Activated naive CD4-positive, alpha-beta T cell treated with anti-CD3 and anti-CD28 coated beads, Interleukin-2, amount 10 ng/mL, durations not matched to agents 7 days and 5 days (primary cell): ENCODE measurements around the gene GPC6.

ENCODE experiments used
- CTCF ChIA-PET: fragments of 350-600 bp; sonication (Branson Sonifier 250); formaldehyde crosslinking; loops from one replicate; lab custom pipeline; 2021; ENCODE audit warnings: antibody characterized with exemption; lab: Charles Lee
- DNase-seq: peaks from one replicate; pipeline ENCODE4 v3.0.0-alpha.2; 2020
- H3K27ac Mint-ChIP-seq: one replicate; pipeline ENCODE4 v1.8.0; 2021; ENCODE audit warnings: mild to moderate bottlenecking, moderate library complexity, mixed read lengths
- H3K27me3 Mint-ChIP-seq: one replicate; pipeline ENCODE4 v1.8.0; 2021; ENCODE audit warnings: mild to moderate bottlenecking, mixed read lengths
- H3K36me3 Mint-ChIP-seq: one replicate; pipeline ENCODE4 v1.8.0; 2021; ENCODE audit warnings: mixed read lengths
- H3K4me1 Mint-ChIP-seq: one replicate; pipeline ENCODE4 v1.8.0; 2021; ENCODE audit warnings: mixed read lengths
- H3K4me3 Mint-ChIP-seq: one replicate; pipeline ENCODE4 v1.8.0; 2021; ENCODE audit warnings: mild to moderate bottlenecking, moderate library complexity, mixed read lengths
- H3K9me3 Mint-ChIP-seq: one replicate; pipeline ENCODE4 v1.8.0; 2021; ENCODE audit warnings: mixed read lengths

The GPC6 gene

DNA sequence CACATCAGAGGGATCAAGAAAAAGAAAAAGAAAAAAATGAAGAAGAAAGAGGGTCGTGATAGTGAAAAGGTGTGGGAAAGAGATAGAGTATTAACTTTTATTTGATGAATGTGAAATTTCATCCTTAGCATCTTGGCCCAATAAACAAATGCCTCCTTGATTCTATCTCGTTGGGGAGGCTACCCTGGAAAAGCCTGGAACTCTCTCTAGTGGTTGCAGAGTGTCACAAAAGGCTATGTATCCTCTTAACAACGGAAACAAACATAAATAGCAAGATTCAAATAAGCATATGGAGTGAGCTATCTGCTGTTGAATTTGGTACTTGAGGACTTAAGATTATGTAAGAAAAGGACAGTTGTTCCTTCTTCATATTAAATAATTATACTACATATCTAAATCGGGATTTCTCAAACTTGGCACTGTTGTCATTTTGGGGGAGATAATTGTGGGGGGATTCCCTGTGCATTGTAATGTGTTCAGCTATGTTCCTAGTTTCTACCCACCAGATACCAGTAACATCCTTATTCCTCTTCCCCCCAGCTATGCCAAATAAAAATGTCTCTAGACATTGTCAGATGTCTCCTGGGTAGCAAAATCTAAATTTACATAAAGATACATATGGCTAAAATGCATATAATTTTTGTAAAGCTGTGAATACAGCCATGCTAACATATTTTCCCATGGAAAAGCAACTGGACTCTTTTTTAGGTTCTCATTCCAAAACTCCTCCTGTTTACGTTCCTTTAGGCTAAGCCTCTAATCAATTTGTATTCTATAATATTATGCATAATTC is 695.7 kb downstream of the GPC6 start:
- Mint-ChIP-seq H3K9me3 (no peaks in the 10 kb centered on the region), H3K27ac (no peak overlapping the region), H3K36me3 (no peaks in the 10 kb centered on the region), H3K4me3 (no peak overlapping the region), H3K4me1 (no peaks in the 10 kb centered on the region), H3K27me3 (no peaks in the 10 kb centered on the region)
- CTCF ChIA-PET, result no interaction called here
- DNase-seq, result no peak

- Mint-ChIP-seq H3K4me3 (no peak overlapping the region), H3K4me1 (no peaks in the 10 kb centered on the region), H3K36me3 (no peaks in the 10 kb centered on the region), H3K27ac (no peak overlapping the region), H3K9me3 (no peaks in the 10 kb centered on the region), H3K27me3 (no peaks in the 10 kb centered on the region)
- DNase-seq, result no peak
- CTCF ChIA-PET, result no interaction called here
Observed at GRCh38 chr13:93925990-93926389, 699.4 kb downstream of the GPC6 start.

DNA sequence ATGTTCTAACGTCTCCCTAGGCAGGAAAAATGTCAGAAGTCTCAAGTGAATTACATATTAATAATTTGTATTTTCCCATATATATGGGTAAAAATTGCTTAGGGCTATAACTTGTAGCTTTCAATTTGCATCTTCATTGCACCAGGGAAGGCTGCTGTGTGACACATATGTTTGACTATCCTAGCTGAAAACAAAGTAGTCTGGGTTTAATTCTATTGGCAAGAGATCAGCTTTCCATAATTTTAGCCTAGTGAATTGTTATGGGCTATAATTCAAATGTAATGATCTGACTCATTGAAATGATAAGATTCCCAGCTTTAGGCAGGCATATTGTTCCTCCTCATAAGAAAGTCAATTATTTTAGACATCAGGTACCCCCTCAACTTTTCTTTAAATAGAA is 699.8 kb downstream of the GPC6 start:
- Mint-ChIP-seq H3K9me3 (no peaks in the 10 kb centered on the region), H3K27ac (no peak overlapping the region), H3K4me3 (no peak overlapping the region), H3K36me3 (no peaks in the 10 kb centered on the region), H3K4me1 (no peaks in the 10 kb centered on the region), H3K27me3 (no peaks in the 10 kb centered on the region)
- CTCF ChIA-PET, result no interaction called here
- DNase-seq, result no peak

GRCh38 chr13:93927431-93927830 is 700.8 kb downstream of the GPC6 start:
- H3K9me3 Mint-ChIP-seq, result no peaks in the 10 kb centered on the region
- H3K27ac Mint-ChIP-seq, result no peak overlapping the region
- no peak for DNase-seq
- no peaks in the 10 kb centered on the region for H3K4me1 Mint-ChIP-seq
- CTCF ChIA-PET, result no interaction called here
- H3K4me3 Mint-ChIP-seq, result no peak overlapping the region
- H3K27me3 Mint-ChIP-seq, result no peaks in the 10 kb centered on the region
- no peaks in the 10 kb centered on the region for H3K36me3 Mint-ChIP-seq

DNA sequence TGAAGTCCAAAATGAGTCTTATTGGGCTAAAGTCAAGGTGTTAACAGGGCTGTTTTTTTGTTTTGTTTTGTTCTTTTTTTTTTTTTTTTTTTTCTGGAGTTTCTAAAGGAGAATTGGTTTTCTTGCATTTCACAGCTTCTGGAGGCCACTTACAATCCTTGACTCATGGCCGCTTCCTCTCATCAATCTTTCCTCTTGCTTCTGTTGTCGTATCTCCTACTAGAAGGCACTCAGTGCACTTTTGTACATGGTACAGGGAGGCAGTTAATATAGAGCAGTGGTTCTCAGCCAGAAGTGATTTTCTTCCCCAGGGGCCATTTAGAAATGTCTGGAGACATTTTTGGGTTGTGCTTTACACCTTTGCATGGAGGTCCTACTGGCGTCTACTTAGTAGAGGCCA is 706.3 kb downstream of the GPC6 start:
- DNase-seq, result no peak
- Mint-ChIP-seq H3K36me3 (no peaks in the 10 kb centered on the region), H3K27ac (no peak overlapping the region), H3K27me3 (no peaks in the 10 kb centered on the region), H3K9me3 (no peaks in the 10 kb centered on the region), H3K4me3 (no peak overlapping the region), H3K4me1 (no peaks in the 10 kb centered on the region)
- CTCF ChIA-PET, result interaction anchor here (0.6 kb wide), 1 partner anchor 192 kb away, joined by 3 read pairs; no protein-coding TSS in a partner anchor

DNA sequence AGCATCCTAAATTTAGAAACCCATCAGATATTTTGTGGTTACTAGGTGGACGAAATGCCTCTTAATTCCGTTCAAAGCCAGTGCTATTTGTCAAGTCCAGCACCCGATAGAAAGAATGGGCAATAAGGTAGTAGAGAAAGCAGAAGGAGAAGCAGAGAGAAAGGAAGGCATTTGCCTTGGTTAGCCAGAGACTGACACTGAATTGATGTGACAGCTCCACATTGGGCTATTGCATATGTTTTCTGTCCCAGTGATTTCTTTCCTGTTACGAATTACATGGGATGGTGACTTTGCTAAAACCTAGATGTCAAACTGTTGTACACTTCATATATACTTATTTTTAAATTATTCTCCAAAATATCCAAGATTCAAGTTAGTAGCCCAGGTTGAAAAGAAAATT is 710.3 kb downstream of the GPC6 start:
- DNase-seq, result no peak
- Mint-ChIP-seq H3K4me1 (no peaks in the 10 kb centered on the region), H3K4me3 (no peak overlapping the region), H3K9me3 (no peaks in the 10 kb centered on the region), H3K36me3 (no peaks in the 10 kb centered on the region), H3K27me3 (no peaks in the 10 kb centered on the region), H3K27ac (no peak overlapping the region)
- CTCF ChIA-PET, result no interaction called here

GRCh38 chr13:93941444-93941843 is 714.8 kb downstream of the GPC6 start:
- no peaks in the 10 kb centered on the region for H3K4me1 Mint-ChIP-seq
- no peaks in the 10 kb centered on the region for H3K36me3 Mint-ChIP-seq
- CTCF ChIA-PET, result no interaction called here
- no peak overlapping the region for H3K27ac Mint-ChIP-seq
- H3K27me3 Mint-ChIP-seq, result no peaks in the 10 kb centered on the region
- no peaks in the 10 kb centered on the region for H3K9me3 Mint-ChIP-seq
- H3K4me3 Mint-ChIP-seq, result no peak overlapping the region
- DNase-seq, result no peak

- Mint-ChIP-seq H3K9me3 (no peaks in the 10 kb centered on the region), H3K4me3 (no peak overlapping the region), H3K27me3 (no peaks in the 10 kb centered on the region), H3K36me3 (no peaks in the 10 kb centered on the region), H3K27ac (no peak overlapping the region), H3K4me1 (no peaks in the 10 kb centered on the region)
- CTCF ChIA-PET, result no interaction called here
- DNase-seq, result no peak
Observed at GRCh38 chr13:93942016-93942415, 715.4 kb downstream of the GPC6 start.

DNA sequence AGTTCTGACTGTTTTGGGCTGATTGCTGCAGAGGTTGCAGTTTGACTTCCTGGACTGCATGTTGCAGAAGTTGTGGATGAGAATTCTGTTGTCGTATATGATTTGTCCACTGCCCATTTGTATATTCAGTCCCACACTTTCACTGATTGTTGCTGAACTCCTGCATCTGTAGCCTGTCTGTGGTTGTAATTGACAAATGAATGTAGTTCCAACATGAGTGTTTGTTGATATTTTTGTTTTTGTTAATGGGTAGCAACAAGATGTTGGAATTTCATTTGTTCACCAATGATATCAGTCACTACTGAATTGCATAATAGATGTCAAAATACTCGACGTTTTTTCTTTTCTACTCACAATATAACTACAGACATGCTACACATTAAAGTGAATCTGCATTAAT is 719.0 kb downstream of the GPC6 start:
- DNase-seq, result no peak
- Mint-ChIP-seq H3K9me3 (no peaks in the 10 kb centered on the region), H3K27ac (no peak overlapping the region), H3K4me1 (no peaks in the 10 kb centered on the region), H3K36me3 (no peaks in the 10 kb centered on the region), H3K4me3 (no peak overlapping the region), H3K27me3 (no peaks in the 10 kb centered on the region)
- CTCF ChIA-PET, result no interaction called here

GRCh38 chr13:93946994-93947393 is 720.4 kb downstream of the GPC6 start:
- Mint-ChIP-seq H3K27ac (no peak overlapping the region), H3K9me3 (no peaks in the 10 kb centered on the region), H3K36me3 (no peaks in the 10 kb centered on the region), H3K4me3 (no peak overlapping the region), H3K27me3 (no peaks in the 10 kb centered on the region), H3K4me1 (no peaks in the 10 kb centered on the region)
- CTCF ChIA-PET, result no interaction called here
- no peak for DNase-seq

DNA sequence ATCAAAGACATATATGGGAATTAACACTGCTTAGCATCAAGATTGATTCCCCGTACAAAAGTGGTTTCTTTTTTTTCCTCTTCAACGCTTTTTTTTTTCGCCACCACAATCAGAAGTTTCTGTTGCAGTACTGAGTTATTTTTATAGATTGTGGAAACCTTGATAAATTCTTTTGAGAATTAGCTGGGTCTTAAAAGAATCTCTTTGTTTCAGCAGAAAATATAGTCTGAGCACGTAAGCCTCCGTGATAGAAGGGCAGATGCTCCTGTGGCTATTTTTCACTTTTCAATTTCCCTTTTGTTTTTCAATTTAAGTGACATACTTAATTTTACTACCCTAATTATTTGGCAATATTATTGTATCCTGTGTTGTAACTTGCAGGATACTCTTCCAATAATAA is 721.0 kb downstream of the GPC6 start:
- Mint-ChIP-seq H3K4me1 (no peaks in the 10 kb centered on the region), H3K36me3 (no peaks in the 10 kb centered on the region), H3K9me3 (no peaks in the 10 kb centered on the region), H3K27me3 (no peaks in the 10 kb centered on the region), H3K4me3 (no peak overlapping the region), H3K27ac (no peak overlapping the region)
- DNase-seq, result no peak
- CTCF ChIA-PET, result no interaction called here

DNA sequence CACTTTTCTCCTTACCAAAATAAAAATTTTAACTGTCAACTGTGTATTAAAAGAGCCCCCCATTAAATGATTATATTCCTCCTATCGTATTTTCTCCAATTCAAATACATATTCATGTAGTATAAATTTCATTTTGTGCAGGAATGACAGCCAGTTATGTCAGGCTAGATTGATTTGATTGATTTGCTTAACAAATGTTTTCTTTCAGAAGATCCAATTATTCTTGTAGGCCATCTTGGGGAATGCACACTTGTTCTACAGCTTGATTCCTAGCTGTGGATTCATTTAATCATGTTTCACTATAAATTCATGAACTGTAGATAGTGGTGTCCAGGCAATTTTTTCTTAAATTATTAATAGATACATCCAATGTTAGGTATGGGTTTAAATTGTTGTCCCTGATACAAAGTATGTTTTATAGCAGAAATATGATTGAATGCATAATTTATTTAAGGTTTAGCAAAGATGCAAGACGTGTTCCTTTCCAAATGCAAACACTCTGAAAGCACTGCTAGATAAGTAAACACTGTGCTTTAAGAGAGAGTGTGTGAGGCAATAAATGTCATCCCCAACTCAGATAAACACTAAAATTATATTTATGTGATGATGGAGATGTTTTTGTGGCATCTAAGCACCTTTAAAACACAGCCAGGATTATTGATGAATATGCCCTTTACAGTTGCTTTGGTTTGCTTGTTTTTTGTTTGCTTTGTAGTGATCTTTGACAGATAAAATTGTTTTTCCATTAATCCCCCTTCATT is 721.7 kb downstream of the GPC6 start:
- no peak for DNase-seq
- CTCF ChIA-PET, result no interaction called here
- H3K27me3 Mint-ChIP-seq, result no peaks in the 10 kb centered on the region
- no peak overlapping the region for H3K27ac Mint-ChIP-seq
- H3K36me3 Mint-ChIP-seq, result no peaks in the 10 kb centered on the region
- H3K4me1 Mint-ChIP-seq, result no peaks in the 10 kb centered on the region
- H3K4me3 Mint-ChIP-seq, result no peak overlapping the region
- H3K9me3 Mint-ChIP-seq, result no peaks in the 10 kb centered on the region

GRCh38 chr13:93951108-93951507 is 724.5 kb downstream of the GPC6 start:
- Mint-ChIP-seq H3K9me3 (no peaks in the 10 kb centered on the region), H3K4me3 (no peak overlapping the region), H3K4me1 (no peaks in the 10 kb centered on the region), H3K27ac (no peak overlapping the region), H3K27me3 (no peaks in the 10 kb centered on the region), H3K36me3 (no peaks in the 10 kb centered on the region)
- DNase-seq, result no peak
- CTCF ChIA-PET, result no interaction called here

- CTCF ChIA-PET, result no interaction called here
- no peak for DNase-seq
- no peak overlapping the region for H3K4me3 Mint-ChIP-seq
- H3K27ac Mint-ChIP-seq, result no peak overlapping the region
- no peaks in the 10 kb centered on the region for H3K36me3 Mint-ChIP-seq
- no peaks in the 10 kb centered on the region for H3K4me1 Mint-ChIP-seq
- H3K9me3 Mint-ChIP-seq, result no peaks in the 10 kb centered on the region
- H3K27me3 Mint-ChIP-seq, result no peaks in the 10 kb centered on the region
Observed at GRCh38 chr13:93951951-93952350, 725.3 kb downstream of the GPC6 start.

- no peak overlapping the region for H3K4me3 Mint-ChIP-seq
- no peak for DNase-seq
- CTCF ChIA-PET, result no interaction called here
- H3K27me3 Mint-ChIP-seq, result no peaks in the 10 kb centered on the region
- no peaks in the 10 kb centered on the region for H3K4me1 Mint-ChIP-seq
- H3K9me3 Mint-ChIP-seq, result no peaks in the 10 kb centered on the region
- no peaks in the 10 kb centered on the region for H3K36me3 Mint-ChIP-seq
- H3K27ac Mint-ChIP-seq, result no peak overlapping the region
Observed at GRCh38 chr13:93953841-93954240, 727.2 kb downstream of the GPC6 start.
